H9 (cell line): ENCODE results near the gene ESPNL. TPM values are rescaled to one million over a fixed set of nuclear protein-coding genes. Genes with fewer than 3 reads are reported as not detected.

Experiments
- DNase-seq: peaks from one replicate; pipeline ENCODE4 v3.0.0-alpha.2; 2017
- H2AFZ ChIP-seq: one replicate; pipeline ENCODE4 v1.6.1; 2013; ENCODE audit warnings: mild to moderate bottlenecking, low read length, control low read depth, moderate library complexity
- H2AK5ac ChIP-seq: 2 replicates; pipeline ENCODE4 v1.6.1; 2013; ENCODE audit warnings: low read length, control low read depth, mixed read lengths; ENCODE audit not compliant: insufficient read length
- H2BK120ac ChIP-seq: one replicate; pipeline ENCODE4 v1.6.1; 2013; ENCODE audit warnings: low read depth, mild to moderate bottlenecking, low read length, control low read depth, inconsistent platforms; ENCODE audit not compliant: poor library complexity, severe bottlenecking
- H2BK12ac ChIP-seq: 2 replicates; pipeline ENCODE4 v1.6.1; 2013; ENCODE audit warnings: low read length, control low read depth, mixed read lengths, low read depth; ENCODE audit not compliant: insufficient read length
- H2BK15ac ChIP-seq: 2 replicates; pipeline ENCODE4 v1.6.1; 2013; ENCODE audit warnings: low read depth, low read length, control low read depth
- H2BK20ac ChIP-seq: one replicate; pipeline ENCODE4 v1.6.1; 2013; ENCODE audit warnings: low read depth, mild to moderate bottlenecking, low read length, control low read depth, inconsistent platforms; ENCODE audit not compliant: poor library complexity, severe bottlenecking
- H2BK5ac ChIP-seq: 2 replicates; pipeline ENCODE4 v1.6.1; 2013; ENCODE audit warnings: low read length, control low read depth, mixed read lengths; ENCODE audit not compliant: insufficient read length
- H3K14ac ChIP-seq: 2 replicates; pipeline ENCODE4 v1.6.1; 2013; ENCODE audit warnings: low read length, control low read depth; ENCODE audit not compliant: insufficient read depth
- H3K18ac ChIP-seq: 2 replicates; pipeline ENCODE4 v1.6.1; 2013; ENCODE audit warnings: low read depth, mild to moderate bottlenecking, mixed read lengths, low read length, control low read depth; ENCODE audit not compliant: insufficient read length
- H3K23ac ChIP-seq: 2 replicates; pipeline ENCODE4 v1.6.1; 2013; ENCODE audit warnings: low read length, control low read depth, mixed read lengths, low read depth; ENCODE audit not compliant: insufficient read length
- H3K23me2 ChIP-seq: 2 replicates; pipeline ENCODE4 v1.6.1; 2013; ENCODE audit warnings: low read depth, mild to moderate bottlenecking, mixed read lengths, low read length, control low read depth; ENCODE audit not compliant: insufficient read length, poor library complexity, severe bottlenecking
- H3K27ac ChIP-seq: 2 replicates; pipeline ENCODE4 v1.5.1; 2013; ENCODE audit warnings: low read length, control low read depth, mixed read lengths, low read depth; ENCODE audit not compliant: insufficient read length
- H3K27me3 ChIP-seq: 2 replicates; pipeline ENCODE4 v1.6.1; 2013; ENCODE audit warnings: low read length, control low read depth, inconsistent platforms; ENCODE audit not compliant: insufficient read depth
- H3K4ac ChIP-seq: 2 replicates; pipeline ENCODE4 v1.6.1; 2013; ENCODE audit warnings: low read depth, mild to moderate bottlenecking, control low read depth, inconsistent platforms, low read length, moderate library complexity
- H3K4me1 ChIP-seq: 2 replicates; pipeline ENCODE4 v1.6.1; 2013; ENCODE audit warnings: low read length, control low read depth, inconsistent platforms; ENCODE audit not compliant: insufficient read depth
- H3K4me2 ChIP-seq: 2 replicates; pipeline ENCODE4 v1.6.1; 2013; ENCODE audit warnings: low read length, control low read depth, mixed read lengths; ENCODE audit not compliant: insufficient read length, insufficient read depth
- H3K56ac ChIP-seq: 2 replicates; pipeline ENCODE4 v1.6.1; 2013; ENCODE audit warnings: low read depth, mild to moderate bottlenecking, mixed read lengths, low read length, control low read depth; ENCODE audit not compliant: insufficient read length
- H3K79me1 ChIP-seq: 2 replicates; pipeline ENCODE4 v1.6.1; 2013; ENCODE audit warnings: low read depth, mild to moderate bottlenecking, moderate library complexity, low read length, control low read depth, inconsistent platforms; ENCODE audit not compliant: insufficient read depth, poor library complexity, severe bottlenecking
- H3K79me2 ChIP-seq: 2 replicates; pipeline ENCODE4 v1.6.1; 2013; ENCODE audit warnings: low read length, control low read depth, inconsistent platforms; ENCODE audit not compliant: insufficient read depth
- H3K9ac ChIP-seq: 2 replicates; pipeline ENCODE4 v1.6.1; 2013; ENCODE audit warnings: low read length, control low read depth, mixed read lengths; ENCODE audit not compliant: insufficient read length; ENCODE audit errors: extremely low read depth
- H3K9me3 ChIP-seq: one replicate; pipeline ENCODE4 v1.6.1; 2013; ENCODE audit warnings: low read depth, low read length, inconsistent platforms; ENCODE audit not compliant: control insufficient read depth
- H3T11ph ChIP-seq: one replicate; pipeline ENCODE4 v1.6.1; 2013; ENCODE audit warnings: mild to moderate bottlenecking, low read length, control low read depth, inconsistent platforms
- H4K20me1 ChIP-seq: one replicate; pipeline ENCODE4 v1.6.1; 2013; ENCODE audit not compliant: control insufficient read depth, insufficient read length, insufficient read depth
- H4K5ac ChIP-seq: 2 replicates; pipeline ENCODE4 v1.6.1; 2013; ENCODE audit warnings: low read depth, mild to moderate bottlenecking, mixed read lengths, low read length, control low read depth; ENCODE audit not compliant: insufficient read length
- H4K8ac ChIP-seq: replicated peaks from 2 replicates; pipeline ENCODE4 v1.6.1; 2013; ENCODE audit warnings: low read length, control low read depth, mixed read lengths, low read depth; ENCODE audit not compliant: insufficient read length
- H4K91ac ChIP-seq: 2 replicates; pipeline ENCODE4 v1.6.1; 2013; ENCODE audit warnings: low read depth, mild to moderate bottlenecking, moderate library complexity, mixed read lengths, low read length, control low read depth; ENCODE audit not compliant: insufficient read length
- H3K27ac Mint-ChIP-seq, 3 experiments: 2 replicates in 2 of 3; 3 replicates in 1 of 3; pipeline ENCODE4 v1.8.0; 2020 to 2021; ENCODE audit warnings: mixed read lengths in 3 of 3, mild to moderate bottlenecking in 1 of 3, moderate library complexity in 1 of 3
- H3K27me3 Mint-ChIP-seq: 2 replicates; pipeline ENCODE4 v1.8.0; 2021; ENCODE audit warnings: low read depth, mild to moderate bottlenecking, moderate library complexity, mixed read lengths
- H3K36me3 Mint-ChIP-seq, 3 experiments: 2 replicates in 2 of 3; 3 replicates in 1 of 3; pipeline ENCODE4 v1.8.0; 2020 to 2021; ENCODE audit warnings: low read depth in 3 of 3, mixed read lengths in 3 of 3; ENCODE audit not compliant: insufficient read depth in 1 of 3
- H3K4me1 Mint-ChIP-seq, 2 experiments: 2 replicates each; pipeline ENCODE4 v1.8.0; 2020; ENCODE audit warnings: mixed read lengths in 2 of 2
- H3K4me3 Mint-ChIP-seq, 2 experiments: 2 replicates in 1 of 2; 3 replicates in 1 of 2; pipeline ENCODE4 v1.8.0; 2020 to 2021; ENCODE audit warnings: mild to moderate bottlenecking in 2 of 2, mixed read lengths in 2 of 2, moderate library complexity in 1 of 2
- H3K9me3 Mint-ChIP-seq, 2 experiments: 2 replicates in 1 of 2; 3 replicates in 1 of 2; pipeline ENCODE4 v1.8.0; 2020; ENCODE audit warnings: mild to moderate bottlenecking in 2 of 2, mixed read lengths in 2 of 2, moderate library complexity in 1 of 2
- WGBS: extraction: QIAGEN DNeasy Blood & Tissue Kit; methylation state at CpG from one replicate; pipeline ENCODE4 v1.1.7; 2013; ENCODE audit warnings: missing lambda C conversion rate, low lambda C conversion rate, mixed read lengths; ENCODE audit not compliant: insufficient read length; ENCODE audit errors: extremely low coverage; 5-methylcytosine and 5-hydroxymethylcytosine counted together
- total RNA-seq: library from RNA; stranded (reverse); gene quantifications from 2 replicates; pipeline ENCODE4 v1.2.1, GENCODE V29; 2021
- TF ChIP-seq, protein P1 (sequence below): fragments of 200-600 bp; sonication (generic); conservative IDR thresholded peaks from 3 replicates; pipeline ENCODE4 v1.8.0; 2021; ENCODE audit warnings: antibody characterized with exemption, mild to moderate bottlenecking

ESPNL gene
- total RNA-seq, 1 experiment from 2014 or later: 0.17 TPM

DNA sequence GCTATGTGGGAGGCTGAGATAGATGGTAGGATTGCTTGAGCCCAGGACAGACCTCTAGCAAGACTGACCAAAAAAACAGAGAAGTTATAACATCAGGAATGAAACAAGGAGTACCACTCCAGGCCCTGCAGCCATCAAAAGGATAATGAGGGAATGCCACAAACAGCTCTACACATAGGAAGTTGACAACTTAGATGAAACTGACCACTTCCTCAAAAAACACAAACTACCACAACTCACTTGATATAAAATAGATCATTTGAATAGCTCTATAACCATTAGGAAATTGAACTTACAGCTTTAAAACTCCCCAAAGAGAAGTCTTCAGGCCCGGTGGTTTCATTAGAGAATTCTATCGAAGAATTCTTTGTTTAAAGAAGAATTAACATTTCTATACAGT, 12.9 kb upstream of the ESPNL start:
- H2BK15ac ChIP-seq: no peak overlapping the region
- no peaks in the 10 kb centered on the region for H3K27me3 ChIP-seq
- H3K9me3 ChIP-seq: no peaks in the 10 kb centered on the region
- no peak overlapping the region for H4K8ac ChIP-seq
- peaks cover 2% of the 10 kb centered on the region for H3K27me3 Mint-ChIP-seq
- H3K27ac ChIP-seq: no peak overlapping the region
- no peak overlapping the region for H4K5ac ChIP-seq
- H3K79me1 ChIP-seq: no peaks in the 10 kb centered on the region
- no peak for DNase-seq
- H3K23me2 ChIP-seq: no peaks in the 10 kb centered on the region
- H4K91ac ChIP-seq: no peak overlapping the region
- H2AK5ac ChIP-seq: no peak overlapping the region
- H2BK120ac ChIP-seq: no peak overlapping the region
- TF ChIP-seq, protein P1, sequence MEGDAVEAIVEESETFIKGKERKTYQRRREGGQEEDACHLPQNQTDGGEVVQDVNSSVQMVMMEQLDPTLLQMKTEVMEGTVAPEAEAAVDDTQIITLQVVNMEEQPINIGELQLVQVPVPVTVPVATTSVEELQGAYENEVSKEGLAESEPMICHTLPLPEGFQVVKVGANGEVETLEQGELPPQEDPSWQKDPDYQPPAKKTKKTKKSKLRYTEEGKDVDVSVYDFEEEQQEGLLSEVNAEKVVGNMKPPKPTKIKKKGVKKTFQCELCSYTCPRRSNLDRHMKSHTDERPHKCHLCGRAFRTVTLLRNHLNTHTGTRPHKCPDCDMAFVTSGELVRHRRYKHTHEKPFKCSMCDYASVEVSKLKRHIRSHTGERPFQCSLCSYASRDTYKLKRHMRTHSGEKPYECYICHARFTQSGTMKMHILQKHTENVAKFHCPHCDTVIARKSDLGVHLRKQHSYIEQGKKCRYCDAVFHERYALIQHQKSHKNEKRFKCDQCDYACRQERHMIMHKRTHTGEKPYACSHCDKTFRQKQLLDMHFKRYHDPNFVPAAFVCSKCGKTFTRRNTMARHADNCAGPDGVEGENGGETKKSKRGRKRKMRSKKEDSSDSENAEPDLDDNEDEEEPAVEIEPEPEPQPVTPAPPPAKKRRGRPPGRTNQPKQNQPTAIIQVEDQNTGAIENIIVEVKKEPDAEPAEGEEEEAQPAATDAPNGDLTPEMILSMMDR: no peak
- H3K4me1 Mint-ChIP-seq: no peaks in the 10 kb centered on the region
- no peaks in the 10 kb centered on the region for H4K20me1 ChIP-seq
- H3K4ac ChIP-seq: no peak overlapping the region
- no peaks in the 10 kb centered on the region for H3K79me2 ChIP-seq
- H3K27ac Mint-ChIP-seq: no peak overlapping the region
- H3K18ac ChIP-seq: no peak overlapping the region
- no peak overlapping the region for H2BK20ac ChIP-seq
- H3K23ac ChIP-seq: no peak overlapping the region
- H3K9ac ChIP-seq: no peak overlapping the region
- no peak overlapping the region for H2AFZ ChIP-seq
- no peak overlapping the region for H2BK5ac ChIP-seq
- no peak overlapping the region for H3K14ac ChIP-seq
- H3T11ph ChIP-seq: no peak overlapping the region
- H3K4me2 ChIP-seq: no peak overlapping the region
- H3K4me3 Mint-ChIP-seq: no peak overlapping the region
- peaks cover 47 to 75% (median 58%) of the 10 kb centered on the region in 3 experiments; a peak in 6 of 7 replicates for H3K36me3 Mint-ChIP-seq
- H3K4me1 ChIP-seq: no peaks in the 10 kb centered on the region; the same call in 1 of the 2 replicates
- no peak overlapping the region for H3K56ac ChIP-seq
- no peak overlapping the region for H2BK12ac ChIP-seq
- H3K9me3 Mint-ChIP-seq: no peaks in the 10 kb centered on the region; a peak in 1 of 5 replicates
- WGBS: no CpG with 5 or more reads among the region's 2 CpGs
